Measurements from ENCODE around the gene CPA5. TPM values are rescaled to one million over a fixed set of nuclear protein-coding genes. Genes with fewer than 3 reads are reported as not detected.

CPA5 gene
- total and polyA plus RNA-seq, 4 experiments from 2014 or later = 12.3 to 23.7 TPM; not detected in 2

- no peaks in the 10 kb centered on the region for H3K36me3 Mint-ChIP-seq
- Histone ChIP-seq H3K4me3 (ENCODE audit: low read length in 2 of 2) (no peak overlapping the region), H3K27me3 (ENCODE audit: insufficient read depth, low read length) (no peaks in the 10 kb centered on the region), H3K4me1 (ENCODE audit: insufficient read depth, low read length) (peaks cover 1% of the 10 kb centered on the region), H3K27ac (ENCODE audit: low read depth, low read length) (no peak overlapping the region), H3K36me3 (ENCODE audit: insufficient read depth, low read length) (no peaks in the 10 kb centered on the region), H3K9me3 (ENCODE audit: control insufficient read depth in 1 of 2, low read length in 2 of 2) (no peaks in the 10 kb centered on the region)
- CTCF ChIA-PET (ENCODE audit: partially characterized antibody) = no interaction called here
- H3K4me3 Mint-ChIP-seq = no peak overlapping the region
- H3K9me3 Mint-ChIP-seq = peaks cover 0 to 3% (median 0%) of the 10 kb centered on the region in 8 donors
- H3K27me3 Mint-ChIP-seq = peaks cover 7 to 18% of the 10 kb centered on the region in 2 donors
- no peak for DNase-seq
- POLR2A ChIA-PET (ENCODE audit: partially characterized antibody) = no interaction called here
- intact Hi-C loops (cut with micrococcal nuclease) = no loop called here
- H3K4me1 Mint-ChIP-seq = peaks cover under 1 to 8% (median 2%) of the 10 kb centered on the region in 4 donors
- H3K27ac Mint-ChIP-seq = no peak overlapping the region
These were observed 1.1 kb downstream of the CPA5 start for GRCh38 chr7:130345725-130346124.

- no peak overlapping the region for H3K4me3 ChIP-seq (ENCODE audit: low read length in 2 of 2)
- ChIA-PET POLR2A (ENCODE audit: partially characterized antibody) (no interaction called here), CTCF (ENCODE audit: partially characterized antibody) (no interaction called here)
- intact Hi-C loops (cut with micrococcal nuclease) = no loop called here
- peaks cover 4% of the 10 kb centered on the region for H3K4me1 ChIP-seq (ENCODE audit: insufficient read depth, low read length)
- H3K27me3 ChIP-seq (ENCODE audit: insufficient read depth, low read length) = no peaks in the 10 kb centered on the region
- no peaks in the 10 kb centered on the region for H3K9me3 ChIP-seq (ENCODE audit: control insufficient read depth in 1 of 2, low read length in 2 of 2)
- DNase-seq = no peak
- no peaks in the 10 kb centered on the region for H3K36me3 Mint-ChIP-seq
- H3K27ac ChIP-seq (ENCODE audit: low read depth, low read length) = no peak overlapping the region
- H3K4me3 Mint-ChIP-seq = no peak overlapping the region
- H3K27ac Mint-ChIP-seq = no peak overlapping the region
- peaks cover 0 to 3% (median 0%) of the 10 kb centered on the region in 8 donors for H3K9me3 Mint-ChIP-seq
- peaks cover 4 to 14% (median 4%) of the 10 kb centered on the region in 4 donors for H3K4me1 Mint-ChIP-seq
- no peaks in the 10 kb centered on the region for H3K36me3 ChIP-seq (ENCODE audit: insufficient read depth, low read length)
- H3K27me3 Mint-ChIP-seq = peaks cover 7 to 22% of the 10 kb centered on the region in 2 donors
These were observed 1.7 kb downstream of the CPA5 start for GRCh38 chr7:130346177-130346905.

DNA sequence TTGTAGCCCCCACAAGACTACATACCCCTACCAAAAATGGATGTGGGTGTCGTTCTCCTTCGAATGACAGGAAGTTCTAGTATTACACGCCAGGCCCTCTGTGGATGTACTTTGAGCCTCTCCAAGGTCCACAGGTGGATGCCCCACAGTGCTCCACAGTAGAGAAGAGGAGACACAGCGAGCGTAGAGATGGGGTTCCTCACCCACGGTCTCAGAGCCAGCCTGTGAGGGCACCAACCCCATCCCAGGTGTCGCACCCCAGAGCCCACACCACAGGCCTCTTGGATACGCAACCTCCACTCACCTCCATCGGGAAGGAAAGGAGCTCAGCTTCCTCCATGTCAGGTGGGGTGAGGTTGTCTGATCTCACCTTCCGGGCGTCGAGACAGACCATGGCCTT, 2.3 kb downstream of the CPA5 start:
- H3K27me3 Mint-ChIP-seq = peaks cover 8 to 28% of the 10 kb centered on the region in 2 donors
- Histone ChIP-seq H3K27me3 (ENCODE audit: insufficient read depth, low read length) (no peaks in the 10 kb centered on the region), H3K4me3 (ENCODE audit: low read length in 2 of 2) (no peak overlapping the region), H3K4me1 (ENCODE audit: insufficient read depth, low read length) (peaks cover 4% of the 10 kb centered on the region), H3K9me3 (ENCODE audit: control insufficient read depth in 1 of 2, low read length in 2 of 2) (no peaks in the 10 kb centered on the region), H3K36me3 (ENCODE audit: insufficient read depth, low read length) (no peaks in the 10 kb centered on the region), H3K27ac (ENCODE audit: low read depth, low read length) (no peak overlapping the region)
- POLR2A ChIA-PET (ENCODE audit: partially characterized antibody) = no interaction called here
- CTCF ChIA-PET (ENCODE audit: partially characterized antibody) = no interaction called here
- H3K36me3 Mint-ChIP-seq = no peaks in the 10 kb centered on the region
- no peak for DNase-seq
- H3K9me3 Mint-ChIP-seq = peaks cover 0 to 3% (median 0%) of the 10 kb centered on the region in 8 donors
- peaks cover 4 to 17% (median 7%) of the 10 kb centered on the region in 4 donors for H3K4me1 Mint-ChIP-seq
- intact Hi-C loops (cut with micrococcal nuclease) = no loop called here
- no peak overlapping the region for H3K4me3 Mint-ChIP-seq
- no peak overlapping the region for H3K27ac Mint-ChIP-seq

DNA sequence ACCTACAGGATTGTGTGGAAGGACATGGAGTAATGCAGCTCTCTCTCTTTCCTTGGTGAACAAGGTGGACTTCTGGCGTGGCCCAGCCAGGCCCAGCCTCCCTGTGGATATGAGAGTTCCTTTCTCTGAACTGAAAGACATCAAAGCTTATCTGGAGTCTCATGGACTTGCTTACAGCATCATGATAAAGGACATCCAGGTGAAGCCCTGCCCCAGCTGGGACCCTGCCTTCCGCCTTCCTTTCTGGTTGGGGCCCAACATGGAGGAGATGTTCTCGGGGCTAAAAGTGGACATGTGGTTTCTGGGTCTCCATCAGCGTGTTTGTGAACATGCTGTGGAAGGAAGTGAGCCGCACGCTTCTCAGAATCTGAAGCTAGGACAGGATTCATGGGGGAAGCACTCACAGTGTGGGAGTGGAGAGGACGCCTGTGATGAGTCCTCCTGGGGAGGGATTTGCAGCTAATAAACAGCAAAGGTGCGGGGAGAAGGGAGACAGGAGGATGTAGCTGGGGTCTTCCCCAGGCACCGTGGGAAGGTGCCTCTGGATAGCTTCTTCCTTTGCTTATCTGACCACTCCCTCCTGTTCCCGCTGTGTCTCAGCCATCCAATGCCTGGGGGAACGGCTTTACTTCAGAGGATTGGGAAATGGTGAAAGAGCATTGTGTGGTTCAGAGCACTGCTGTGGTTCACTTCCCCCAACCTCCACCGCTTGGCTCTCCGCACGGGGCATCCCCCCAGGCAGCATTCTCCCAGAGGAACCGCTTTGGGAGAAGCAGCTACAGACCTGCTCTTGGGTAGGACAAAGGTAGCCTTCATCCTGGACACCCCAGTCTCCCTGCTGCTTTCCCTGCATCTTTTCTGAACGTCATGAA, 5.5 kb downstream of the CPA5 start:
- H3K36me3 Mint-ChIP-seq = no peaks in the 10 kb centered on the region
- intact Hi-C loops (cut with micrococcal nuclease) = no loop called here

GRCh38 chr7:130350945-130351790, 6.6 kb downstream of the CPA5 start:
- POLR2A ChIA-PET (ENCODE audit: partially characterized antibody) = no interaction called here
- no peak for DNase-seq

More for the DNA sequence above, 5.5 kb downstream of the CPA5 start:
- POLR2A ChIA-PET (ENCODE audit: partially characterized antibody) = no interaction called here
- Mint-ChIP-seq H3K9me3 (no peaks in the 10 kb centered on the region), H3K4me1 (peaks cover 4 to 17% (median 10%) of the 10 kb centered on the region in 4 donors), H3K4me3 (no peak overlapping the region), H3K27ac (no peak overlapping the region), H3K27me3 (peaks cover 12 to 33% of the 10 kb centered on the region in 2 donors)
- H3K27me3 ChIP-seq (ENCODE audit: insufficient read depth, low read length) = no peaks in the 10 kb centered on the region
- H3K36me3 ChIP-seq (ENCODE audit: insufficient read depth, low read length) = no peaks in the 10 kb centered on the region
- peaks cover 4% of the 10 kb centered on the region for H3K4me1 ChIP-seq (ENCODE audit: insufficient read depth, low read length)
- no peak overlapping the region for H3K4me3 ChIP-seq (ENCODE audit: low read length in 2 of 2)
- CTCF ChIA-PET (ENCODE audit: partially characterized antibody) = no interaction called here
- DNase-seq = no peak
- H3K9me3 ChIP-seq (ENCODE audit: control insufficient read depth in 1 of 2, low read length in 2 of 2) = no peaks in the 10 kb centered on the region
- no peak overlapping the region for H3K27ac ChIP-seq (ENCODE audit: low read depth, low read length)

DNA sequence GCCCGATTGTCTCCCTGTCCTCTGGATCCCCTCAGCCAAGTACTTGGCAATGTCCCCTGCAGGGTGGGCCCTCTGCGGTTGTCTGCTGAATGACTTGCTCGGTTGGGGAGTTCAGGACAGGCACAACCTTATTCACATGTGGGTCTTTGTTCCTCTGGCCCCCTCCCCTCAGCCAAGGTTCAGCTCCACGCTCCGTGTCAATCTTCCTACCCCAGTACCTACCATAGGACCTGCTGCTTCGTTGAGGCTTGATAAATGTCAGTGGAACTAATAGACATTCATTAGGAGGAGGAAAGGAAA, 7.1 kb downstream of the CPA5 start:
- ChIA-PET CTCF (ENCODE audit: partially characterized antibody) (no interaction called here), POLR2A (ENCODE audit: partially characterized antibody) (no interaction called here)
- Histone ChIP-seq H3K4me3 (ENCODE audit: low read length in 2 of 2) (no peak overlapping the region), H3K36me3 (ENCODE audit: insufficient read depth, low read length) (no peaks in the 10 kb centered on the region), H3K4me1 (ENCODE audit: insufficient read depth, low read length) (peaks cover 4% of the 10 kb centered on the region), H3K27ac (ENCODE audit: low read depth, low read length) (no peak overlapping the region), H3K9me3 (ENCODE audit: control insufficient read depth in 1 of 2, low read length in 2 of 2) (no peaks in the 10 kb centered on the region), H3K27me3 (ENCODE audit: insufficient read depth, low read length) (no peaks in the 10 kb centered on the region)
- peaks cover 4 to 17% (median 10%) of the 10 kb centered on the region in 4 donors for H3K4me1 Mint-ChIP-seq
- DNase-seq = no peak
- H3K27me3 Mint-ChIP-seq = peaks cover 10 to 31% of the 10 kb centered on the region in 2 donors
- no peaks in the 10 kb centered on the region for H3K36me3 Mint-ChIP-seq
- H3K9me3 Mint-ChIP-seq = no peaks in the 10 kb centered on the region
- H3K27ac Mint-ChIP-seq = no peak overlapping the region
- intact Hi-C loops (cut with micrococcal nuclease) = no loop called here
- no peak overlapping the region for H3K4me3 Mint-ChIP-seq

More at GRCh38 chr7:130350945-130351790, 6.6 kb downstream of the CPA5 start:
- intact Hi-C loops (cut with micrococcal nuclease) = no loop called here
- peaks cover 4 to 17% (median 10%) of the 10 kb centered on the region in 4 donors for H3K4me1 Mint-ChIP-seq
- no peaks in the 10 kb centered on the region for H3K9me3 Mint-ChIP-seq
- CTCF ChIA-PET (ENCODE audit: partially characterized antibody) = no interaction called here
- no peaks in the 10 kb centered on the region for H3K36me3 ChIP-seq (ENCODE audit: insufficient read depth, low read length)
- H3K36me3 Mint-ChIP-seq = no peaks in the 10 kb centered on the region
- peak overlapping the region in 1 of 7 donors; percentile 52 for H3K27ac Mint-ChIP-seq
- H3K27me3 Mint-ChIP-seq = peaks cover 10 to 29% of the 10 kb centered on the region in 2 donors
- H3K27me3 ChIP-seq (ENCODE audit: insufficient read depth, low read length) = no peaks in the 10 kb centered on the region
- no peak overlapping the region for H3K4me3 ChIP-seq (ENCODE audit: low read length in 2 of 2)
- peaks cover 4% of the 10 kb centered on the region for H3K4me1 ChIP-seq (ENCODE audit: insufficient read depth, low read length)
- no peaks in the 10 kb centered on the region for H3K9me3 ChIP-seq (ENCODE audit: control insufficient read depth in 1 of 2, low read length in 2 of 2)
- H3K4me3 Mint-ChIP-seq = peak overlapping the region in 1 of 8 donors; percentile 31
- no peak overlapping the region for H3K27ac ChIP-seq (ENCODE audit: low read depth, low read length)

All from CD4-positive, alpha-beta memory T cell (primary cell).